ENCODE data around the gene SYNCRIP.

GRCh38 chr6:85568411-85568810, 74.3 kb downstream of the SYNCRIP start:
- TF ChIP-seq POLR2A (IDR thresholded peaks at IDR 0.05), result no peak
- no peak for TF ChIP-seq CTCF (IDR thresholded peaks at IDR 0.05)

Measured in lower leg skin (tissue), 3 donors.